ENCODE data around the gene IFITM5. TPM values are rescaled to one million over a fixed set of nuclear protein-coding genes. Genes with fewer than 3 reads are reported as not detected.

The IFITM5 gene
- total and polyA plus RNA-seq, 9 of the 15 experiments (the other 6 are each of a cell fraction or from before 2014, with no cell fraction given) = 0.19 TPM; not detected in 8

DNA sequence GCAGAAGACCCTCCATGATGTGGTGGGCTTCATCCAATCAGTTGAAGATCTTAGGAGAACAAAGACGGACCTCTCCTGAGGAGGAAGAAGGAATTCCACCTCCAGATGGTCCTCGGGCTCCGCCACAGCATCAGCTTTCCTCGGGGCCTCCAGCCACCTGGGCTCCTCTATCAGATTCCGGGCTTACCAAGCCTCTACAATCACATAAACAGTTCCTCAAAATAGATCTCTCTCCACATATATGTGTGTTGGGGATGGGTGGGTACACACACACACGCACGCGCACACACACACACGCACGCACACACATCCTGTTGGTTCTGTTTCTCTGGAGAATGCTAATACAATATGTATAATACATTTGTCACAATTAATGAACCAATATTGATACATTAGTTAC lies 39.9 kb downstream of the IFITM5 start (continued):
- TF ChIP-seq, protein P1, sequence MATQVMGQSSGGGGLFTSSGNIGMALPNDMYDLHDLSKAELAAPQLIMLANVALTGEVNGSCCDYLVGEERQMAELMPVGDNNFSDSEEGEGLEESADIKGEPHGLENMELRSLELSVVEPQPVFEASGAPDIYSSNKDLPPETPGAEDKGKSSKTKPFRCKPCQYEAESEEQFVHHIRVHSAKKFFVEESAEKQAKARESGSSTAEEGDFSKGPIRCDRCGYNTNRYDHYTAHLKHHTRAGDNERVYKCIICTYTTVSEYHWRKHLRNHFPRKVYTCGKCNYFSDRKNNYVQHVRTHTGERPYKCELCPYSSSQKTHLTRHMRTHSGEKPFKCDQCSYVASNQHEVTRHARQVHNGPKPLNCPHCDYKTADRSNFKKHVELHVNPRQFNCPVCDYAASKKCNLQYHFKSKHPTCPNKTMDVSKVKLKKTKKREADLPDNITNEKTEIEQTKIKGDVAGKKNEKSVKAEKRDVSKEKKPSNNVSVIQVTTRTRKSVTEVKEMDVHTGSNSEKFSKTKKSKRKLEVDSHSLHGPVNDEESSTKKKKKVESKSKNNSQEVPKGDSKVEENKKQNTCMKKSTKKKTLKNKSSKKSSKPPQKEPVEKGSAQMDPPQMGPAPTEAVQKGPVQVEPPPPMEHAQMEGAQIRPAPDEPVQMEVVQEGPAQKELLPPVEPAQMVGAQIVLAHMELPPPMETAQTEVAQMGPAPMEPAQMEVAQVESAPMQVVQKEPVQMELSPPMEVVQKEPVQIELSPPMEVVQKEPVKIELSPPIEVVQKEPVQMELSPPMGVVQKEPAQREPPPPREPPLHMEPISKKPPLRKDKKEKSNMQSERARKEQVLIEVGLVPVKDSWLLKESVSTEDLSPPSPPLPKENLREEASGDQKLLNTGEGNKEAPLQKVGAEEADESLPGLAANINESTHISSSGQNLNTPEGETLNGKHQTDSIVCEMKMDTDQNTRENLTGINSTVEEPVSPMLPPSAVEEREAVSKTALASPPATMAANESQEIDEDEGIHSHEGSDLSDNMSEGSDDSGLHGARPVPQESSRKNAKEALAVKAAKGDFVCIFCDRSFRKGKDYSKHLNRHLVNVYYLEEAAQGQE (IDR thresholded peaks at IDR 0.05; ENCODE audit: borderline replicate concordance) = no peak
- TF ChIP-seq, protein P1 (CRISPR knock-in tag; IDR thresholded peaks at IDR 0.05; ENCODE audit: low read depth) = no peak
- TF ChIP-seq, protein P2, sequence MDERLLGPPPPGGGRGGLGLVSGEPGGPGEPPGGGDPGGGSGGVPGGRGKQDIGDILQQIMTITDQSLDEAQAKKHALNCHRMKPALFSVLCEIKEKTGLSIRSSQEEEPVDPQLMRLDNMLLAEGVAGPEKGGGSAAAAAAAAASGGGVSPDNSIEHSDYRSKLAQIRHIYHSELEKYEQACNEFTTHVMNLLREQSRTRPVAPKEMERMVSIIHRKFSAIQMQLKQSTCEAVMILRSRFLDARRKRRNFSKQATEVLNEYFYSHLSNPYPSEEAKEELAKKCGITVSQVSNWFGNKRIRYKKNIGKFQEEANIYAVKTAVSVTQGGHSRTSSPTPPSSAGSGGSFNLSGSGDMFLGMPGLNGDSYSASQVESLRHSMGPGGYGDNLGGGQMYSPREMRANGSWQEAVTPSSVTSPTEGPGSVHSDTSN (CRISPR knock-in tag; IDR thresholded peaks at IDR 0.05; ENCODE audit: low read depth) = no peak
- TF ChIP-seq, protein P2 (tag; conservative IDR thresholded peaks at IDR 0.05; ENCODE audit: low read depth) = no peak
- no peak for TF ChIP-seq FOXP1 (CRISPR knock-in tag; IDR thresholded peaks at IDR 0.05)
- TF ChIP-seq, protein P3, sequence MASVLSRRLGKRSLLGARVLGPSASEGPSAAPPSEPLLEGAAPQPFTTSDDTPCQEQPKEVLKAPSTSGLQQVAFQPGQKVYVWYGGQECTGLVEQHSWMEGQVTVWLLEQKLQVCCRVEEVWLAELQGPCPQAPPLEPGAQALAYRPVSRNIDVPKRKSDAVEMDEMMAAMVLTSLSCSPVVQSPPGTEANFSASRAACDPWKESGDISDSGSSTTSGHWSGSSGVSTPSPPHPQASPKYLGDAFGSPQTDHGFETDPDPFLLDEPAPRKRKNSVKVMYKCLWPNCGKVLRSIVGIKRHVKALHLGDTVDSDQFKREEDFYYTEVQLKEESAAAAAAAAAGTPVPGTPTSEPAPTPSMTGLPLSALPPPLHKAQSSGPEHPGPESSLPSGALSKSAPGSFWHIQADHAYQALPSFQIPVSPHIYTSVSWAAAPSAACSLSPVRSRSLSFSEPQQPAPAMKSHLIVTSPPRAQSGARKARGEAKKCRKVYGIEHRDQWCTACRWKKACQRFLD (CRISPR knock-in tag; IDR thresholded peaks at IDR 0.05) = no peak
- TF ChIP-seq POU5F1 (IDR thresholded peaks at IDR 0.05; ENCODE audit: borderline replicate concordance, low read depth, low read length, partially characterized antibody) = no peak
- TF ChIP-seq, protein P4, sequence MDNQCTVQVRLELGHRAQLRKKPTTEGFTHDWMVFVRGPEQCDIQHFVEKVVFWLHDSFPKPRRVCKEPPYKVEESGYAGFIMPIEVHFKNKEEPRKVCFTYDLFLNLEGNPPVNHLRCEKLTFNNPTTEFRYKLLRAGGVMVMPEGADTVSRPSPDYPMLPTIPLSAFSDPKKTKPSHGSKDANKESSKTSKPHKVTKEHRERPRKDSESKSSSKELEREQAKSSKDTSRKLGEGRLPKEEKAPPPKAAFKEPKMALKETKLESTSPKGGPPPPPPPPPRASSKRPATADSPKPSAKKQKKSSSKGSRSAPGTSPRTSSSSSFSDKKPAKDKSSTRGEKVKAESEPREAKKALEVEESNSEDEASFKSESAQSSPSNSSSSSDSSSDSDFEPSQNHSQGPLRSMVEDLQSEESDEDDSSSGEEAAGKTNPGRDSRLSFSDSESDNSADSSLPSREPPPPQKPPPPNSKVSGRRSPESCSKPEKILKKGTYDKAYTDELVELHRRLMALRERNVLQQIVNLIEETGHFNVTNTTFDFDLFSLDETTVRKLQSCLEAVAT (IDR thresholded peaks at IDR 0.05) = no peak
- TF ChIP-seq MECOM (CRISPR knock-in tag; IDR thresholded peaks at IDR 0.05) = no peak
- no peak for TF ChIP-seq BHLHE40 (IDR thresholded peaks at IDR 0.05; ENCODE audit: low read length)
- no peak for TF ChIP-seq OTX1 (CRISPR knock-in tag; IDR thresholded peaks at IDR 0.05)
- TF ChIP-seq, protein P5, sequence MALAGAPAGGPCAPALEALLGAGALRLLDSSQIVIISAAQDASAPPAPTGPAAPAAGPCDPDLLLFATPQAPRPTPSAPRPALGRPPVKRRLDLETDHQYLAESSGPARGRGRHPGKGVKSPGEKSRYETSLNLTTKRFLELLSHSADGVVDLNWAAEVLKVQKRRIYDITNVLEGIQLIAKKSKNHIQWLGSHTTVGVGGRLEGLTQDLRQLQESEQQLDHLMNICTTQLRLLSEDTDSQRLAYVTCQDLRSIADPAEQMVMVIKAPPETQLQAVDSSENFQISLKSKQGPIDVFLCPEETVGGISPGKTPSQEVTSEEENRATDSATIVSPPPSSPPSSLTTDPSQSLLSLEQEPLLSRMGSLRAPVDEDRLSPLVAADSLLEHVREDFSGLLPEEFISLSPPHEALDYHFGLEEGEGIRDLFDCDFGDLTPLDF (CRISPR knock-in tag; IDR thresholded peaks at IDR 0.05) = no peak
- TF ChIP-seq, protein P6, sequence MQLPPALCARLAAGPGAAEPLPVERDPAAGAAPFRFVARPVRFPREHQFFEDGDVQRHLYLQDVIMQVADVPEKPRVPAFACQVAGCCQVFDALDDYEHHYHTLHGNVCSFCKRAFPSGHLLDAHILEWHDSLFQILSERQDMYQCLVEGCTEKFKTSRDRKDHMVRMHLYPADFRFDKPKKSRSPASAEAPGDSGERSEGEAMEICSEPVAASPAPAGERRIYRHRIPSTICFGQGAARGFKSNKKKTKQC (CRISPR knock-in tag; IDR thresholded peaks at IDR 0.05) = no peak

Data from K562 (cell line).